Breast epithelium (tissue), 4 donors: ENCODE results near the gene MRPS10. TPM values are rescaled to one million over a fixed set of nuclear protein-coding genes. Genes with fewer than 3 reads are reported as not detected.

ENCODE experiments used
- DNase-seq, 2 donors: peaks; one replicate each; pipeline ENCODE4 v3.0.0-alpha.2; 2019; ENCODE audit warnings: low spot score in 2 of 2
- H3K27ac ChIP-seq, 2 donors: fragments of 200-600 bp; sonication (generic) in 1 of 2; one replicate each; pipeline ENCODE4 v1.5.1; 2016 to 2019; ENCODE audit warnings: mild to moderate bottlenecking in 1 of 2
- H3K27me3 ChIP-seq, 2 donors: fragments of 200-600 bp; sonication (generic) in 1 of 2; one replicate each; pipeline versions ENCODE4 v1.5.1 to v1.6.0; 2017 to 2019; ENCODE audit warnings: control low read depth in 1 of 2, mild to moderate bottlenecking in 1 of 2
- H3K36me3 ChIP-seq: fragments of 200-600 bp; one replicate; pipeline ENCODE4 v1.5.1; 2019
- H3K4me1 ChIP-seq, 2 donors: fragments of 200-600 bp; sonication (generic); one replicate each; pipeline ENCODE4 v1.5.1; 2016 to 2019; ENCODE audit warnings: control low read depth in 1 of 2
- H3K4me3 ChIP-seq, 3 donors: fragments of 200-600 bp; sonication (generic); 1 replicate in 2 of 3; 2 replicates in 1 of 3; pipeline ENCODE4 v1.5.1; 2016 to 2019; ENCODE audit warnings: mild to moderate bottlenecking in 3 of 3, moderate library complexity in 2 of 3
- H3K9me3 ChIP-seq, 2 donors: fragments of 200-600 bp; sonication (generic) in 1 of 2; one replicate each; pipeline ENCODE4 v1.5.1; 2016 to 2019; ENCODE audit warnings: control low read depth in 1 of 2
- CTCF ChIP-seq, 3 donors: fragments of 450-650 bp; IDR thresholded peaks; one replicate each; pipeline ENCODE4 v1.5.1; 2016 to 2017; ENCODE audit warnings: antibody characterized with exemption in 3 of 3, mild to moderate bottlenecking in 3 of 3, moderate library complexity in 3 of 3
- POLR2A ChIP-seq: fragments of 450-650 bp; IDR thresholded peaks from one replicate; pipeline ENCODE4 v1.6.1; 2016; ENCODE audit warnings: antibody characterized with exemption, mild to moderate bottlenecking, moderate library complexity
- POLR2AphosphoS5 ChIP-seq, 3 donors: sonication (generic); formaldehyde crosslinking; IDR thresholded peaks; one replicate each; pipeline ENCODE4 v1.6.1; 2017; ENCODE audit warnings: antibody characterized with exemption in 3 of 3
- intact Hi-C: fragments of 100-400 bp; cut with DNase I; formaldehyde crosslinking; loops from one replicate; pipeline ENCODE4 v1.15.1; 2023; ENCODE audit warnings: low total_unique reads
- total RNA-seq, 3 donors: library from RNA; depleted of rRNA; stranded (reverse); fragments of >200 nt; gene quantifications; one replicate each; pipeline ENCODE4 v1.1.0, GENCODE V29; 2016

The MRPS10 gene
- total RNA-seq, 3 donors from 2014 or later, result 25.6 to 37.0 (median 33.4) TPM

GRCh38 chr6:42201382-42201781, 16.3 kb downstream of the MRPS10 start:
- Histone ChIP-seq H3K27ac (no peak overlapping the region), H3K4me3 (no peak overlapping the region), H3K27me3 (no peaks in the 10 kb centered on the region), H3K9me3 (no peaks in the 10 kb centered on the region), H3K4me1 (no peaks in the 10 kb centered on the region), H3K36me3 (no peaks in the 10 kb centered on the region)
- DNase-seq, result no peak
- intact Hi-C loops, result no loop called here
- TF ChIP-seq CTCF (IDR thresholded peaks at IDR 0.05) (no peak), POLR2AphosphoS5 (IDR thresholded peaks at IDR 0.05) (no peak), POLR2A (no peak)

- no peak overlapping the region for H3K4me3 ChIP-seq
- no peaks in the 10 kb centered on the region for H3K36me3 ChIP-seq
- no peak overlapping the region for H3K27ac ChIP-seq
- H3K9me3 ChIP-seq, result no peaks in the 10 kb centered on the region
- TF ChIP-seq POLR2AphosphoS5 (IDR thresholded peaks at IDR 0.05), result no peak
- no peak for TF ChIP-seq POLR2A
- no peak for TF ChIP-seq CTCF (IDR thresholded peaks at IDR 0.05)
- H3K27me3 ChIP-seq, result no peaks in the 10 kb centered on the region
- H3K4me1 ChIP-seq, result no peaks in the 10 kb centered on the region
- intact Hi-C loops, result no loop called here
- no peak for DNase-seq
Observed at GRCh38 chr6:42200035-42200434, 17.6 kb downstream of the MRPS10 start.

- no peak overlapping the region for H3K4me3 ChIP-seq
- no peak overlapping the region for H3K27ac ChIP-seq
- TF ChIP-seq POLR2AphosphoS5 (IDR thresholded peaks at IDR 0.05), result no peak
- TF ChIP-seq POLR2A, result no peak
- no peak for TF ChIP-seq CTCF (IDR thresholded peaks at IDR 0.05)
- H3K4me1 ChIP-seq, result no peaks in the 10 kb centered on the region
- no peaks in the 10 kb centered on the region for H3K36me3 ChIP-seq
- H3K27me3 ChIP-seq, result no peaks in the 10 kb centered on the region
- no peaks in the 10 kb centered on the region for H3K9me3 ChIP-seq
- DNase-seq, result no peak
- intact Hi-C loops, result no loop called here
Observed at GRCh38 chr6:42199106-42199981, 18.3 kb downstream of the MRPS10 start.

GRCh38 chr6:42197555-42198362, 19.9 kb downstream of the MRPS10 start:
- Histone ChIP-seq H3K4me3 (no peak overlapping the region), H3K36me3 (no peaks in the 10 kb centered on the region), H3K27ac (no peak overlapping the region), H3K9me3 (no peaks in the 10 kb centered on the region), H3K27me3 (no peaks in the 10 kb centered on the region), H3K4me1 (no peaks in the 10 kb centered on the region)
- no peak for DNase-seq
- TF ChIP-seq POLR2AphosphoS5 (IDR thresholded peaks at IDR 0.05) (no peak), POLR2A (no peak), CTCF (IDR thresholded peaks at IDR 0.05) (no peak)
- intact Hi-C loops, result no loop called here

GRCh38 chr6:42195415-42195814, 22.2 kb downstream of the MRPS10 start:
- Histone ChIP-seq H3K4me3 (no peak overlapping the region), H3K36me3 (no peaks in the 10 kb centered on the region), H3K27me3 (no peaks in the 10 kb centered on the region), H3K4me1 (no peaks in the 10 kb centered on the region), H3K27ac (no peak overlapping the region), H3K9me3 (no peaks in the 10 kb centered on the region)
- no peak for DNase-seq
- intact Hi-C loops, result no loop called here
- no peak for TF ChIP-seq POLR2AphosphoS5 (IDR thresholded peaks at IDR 0.05)
- no peak for TF ChIP-seq POLR2A
- TF ChIP-seq CTCF (IDR thresholded peaks at IDR 0.05), result no peak
